Activated naive CD4-positive, alpha-beta T cell treated with anti-CD3 and anti-CD28 coated beads, Interleukin-2, amount 50 U/mL, for 16 hours (primary cell): ENCODE measurements around the gene ZBTB16.

Source experiments
- DNase-seq: peaks from one replicate; pipeline ENCODE4 v3.0.0-alpha.2; 2020

ZBTB16 gene

GRCh38 chr11:114109206-114110090, 49.9 kb downstream of the ZBTB16 start:
- DNase-seq = no peak

GRCh38 chr11:114110123-114110522, 50.6 kb downstream of the ZBTB16 start:
- DNase-seq = no peak

- DNase-seq = no peak
These were observed 51.7 kb downstream of the ZBTB16 start for GRCh38 chr11:114110952-114111947.

- no peak for DNase-seq
These were observed 56.0 kb downstream of the ZBTB16 start for GRCh38 chr11:114115451-114115928.

- no peak for DNase-seq
These were observed 56.8 kb downstream of the ZBTB16 start for GRCh38 chr11:114116357-114116756.

- DNase-seq = no peak
These were observed 57.3 kb downstream of the ZBTB16 start for GRCh38 chr11:114116800-114117199.

DNA sequence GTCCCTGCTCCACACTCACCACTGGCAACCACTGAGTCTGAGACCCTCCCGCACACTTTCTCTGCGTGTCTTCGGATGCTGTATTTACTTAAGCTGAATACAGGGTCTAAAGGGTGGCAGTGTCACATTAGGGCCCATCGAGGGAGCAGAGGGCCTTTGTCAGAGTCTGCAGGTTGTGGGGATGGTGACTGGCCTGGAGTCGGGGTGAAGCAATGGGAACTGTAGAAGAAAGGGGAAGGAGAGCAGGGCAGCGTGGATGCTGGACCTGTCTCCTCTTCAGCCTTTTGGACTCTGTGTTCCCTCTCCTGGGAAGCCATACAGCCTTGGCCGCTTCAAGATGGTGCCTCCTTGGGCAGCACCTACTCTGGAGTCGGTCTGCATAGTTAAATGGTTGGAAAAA, 61.1 kb downstream of the ZBTB16 start:
- DNase-seq = no peak

- DNase-seq = no peak
These were observed 61.6 kb downstream of the ZBTB16 start for GRCh38 chr11:114121138-114121537.

DNA sequence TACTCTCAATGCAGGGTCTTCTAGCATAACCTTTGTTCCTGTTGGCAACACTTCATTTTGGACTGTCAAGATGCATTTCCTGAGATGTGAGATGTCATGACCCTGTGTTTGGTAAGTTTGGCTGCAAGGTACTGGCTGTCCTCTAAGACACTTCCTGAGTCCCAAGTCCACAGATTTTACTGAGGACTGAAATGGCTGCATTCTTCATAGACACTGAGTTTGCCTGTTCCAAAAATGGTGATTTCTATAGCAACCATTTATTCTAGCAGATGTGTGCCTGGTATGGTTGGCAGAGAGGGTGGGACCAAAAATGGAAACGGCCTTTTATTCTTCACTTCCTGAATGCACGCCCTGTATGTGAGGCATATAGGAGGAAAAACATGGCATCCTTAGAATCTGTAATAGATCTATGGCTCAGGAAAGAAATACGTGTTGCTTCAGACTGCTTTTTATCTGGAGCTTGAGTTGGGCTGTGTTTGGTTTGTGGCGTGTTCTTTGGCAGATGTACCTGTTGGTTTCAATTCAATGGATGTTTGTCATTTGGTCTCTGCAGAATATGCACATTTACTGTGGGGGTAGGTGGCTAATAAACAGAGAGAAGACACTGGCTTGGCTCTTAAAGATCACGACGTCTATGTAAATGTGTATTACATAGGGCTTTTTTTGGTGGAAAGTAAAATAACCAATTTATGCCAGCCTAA, 62.4 kb downstream of the ZBTB16 start:
- DNase-seq = no peak

DNA sequence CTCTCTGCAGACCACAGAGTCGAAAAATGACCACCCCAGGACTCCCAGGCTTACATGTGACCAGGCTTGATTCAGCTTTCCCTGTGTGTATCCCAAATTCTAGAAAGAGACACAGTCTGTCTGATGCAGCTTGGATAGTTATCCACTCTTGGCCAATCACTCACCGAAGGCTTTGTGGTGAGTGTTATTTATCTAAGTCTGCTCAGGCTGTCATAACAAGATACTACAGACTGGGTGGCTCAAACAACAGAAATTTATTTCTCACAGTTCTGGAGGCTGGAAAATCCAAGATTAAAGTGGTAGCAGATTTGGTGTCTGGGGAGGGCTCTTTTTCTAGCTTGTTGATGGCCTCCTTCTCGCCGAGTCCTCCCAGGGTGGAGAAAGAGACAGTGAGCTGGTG, 63.2 kb downstream of the ZBTB16 start:
- no peak for DNase-seq

- DNase-seq = no peak
These were observed 64.3 kb downstream of the ZBTB16 start for GRCh38 chr11:114123692-114124330.

DNA sequence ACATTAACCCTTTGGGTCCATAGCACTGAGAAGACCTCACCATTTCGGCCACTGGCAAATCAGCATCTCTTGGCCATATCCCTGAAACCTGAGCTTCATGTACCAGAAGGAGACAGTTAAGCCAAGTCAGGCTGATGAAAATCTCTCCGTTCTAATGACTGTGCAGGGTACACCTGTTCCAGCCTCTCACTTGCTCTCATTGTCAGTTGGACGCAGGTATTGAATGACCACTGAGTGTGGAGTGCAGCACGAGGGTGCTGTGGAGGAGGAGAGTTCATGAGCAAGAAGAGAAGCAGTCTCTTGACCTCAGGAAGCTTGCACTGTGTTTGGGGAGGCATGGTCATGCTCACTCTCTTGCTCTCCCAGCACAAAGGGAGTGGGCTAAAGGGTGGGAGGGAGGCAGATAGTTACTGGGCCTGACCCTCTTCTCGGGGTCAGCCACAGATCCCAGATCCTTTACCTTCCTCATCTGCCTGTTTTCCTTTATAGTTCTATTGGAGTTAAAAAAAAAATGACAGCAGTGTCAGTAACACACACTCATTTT, 65.2 kb downstream of the ZBTB16 start:
- no peak for DNase-seq

- DNase-seq = no peak
These were observed 66.0 kb downstream of the ZBTB16 start for GRCh38 chr11:114125531-114125930.

DNA sequence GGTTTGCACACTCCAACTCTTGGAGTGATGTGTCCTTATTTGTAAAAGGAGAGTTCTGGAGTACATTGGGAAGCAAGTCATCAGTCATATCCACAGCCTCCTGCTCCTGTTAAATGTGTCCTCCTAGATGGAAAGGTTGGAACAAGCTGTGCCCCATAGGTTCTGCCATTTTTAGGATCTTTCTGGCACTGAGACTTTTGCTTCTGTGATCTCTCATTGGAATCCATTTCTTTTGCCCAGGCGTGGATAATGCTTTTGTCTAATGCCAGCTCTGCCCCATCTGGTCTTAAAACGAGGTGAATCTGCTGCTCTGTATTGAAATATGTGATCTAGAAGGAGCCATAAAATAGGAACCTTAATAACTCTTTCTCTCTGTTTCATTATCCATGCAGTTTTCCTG, 66.4 kb downstream of the ZBTB16 start:
- DNase-seq = no peak

GRCh38 chr11:114128399-114128798, 68.9 kb downstream of the ZBTB16 start:
- no peak for DNase-seq

- DNase-seq = no peak
These were observed 69.6 kb downstream of the ZBTB16 start for GRCh38 chr11:114129142-114129541.

DNA sequence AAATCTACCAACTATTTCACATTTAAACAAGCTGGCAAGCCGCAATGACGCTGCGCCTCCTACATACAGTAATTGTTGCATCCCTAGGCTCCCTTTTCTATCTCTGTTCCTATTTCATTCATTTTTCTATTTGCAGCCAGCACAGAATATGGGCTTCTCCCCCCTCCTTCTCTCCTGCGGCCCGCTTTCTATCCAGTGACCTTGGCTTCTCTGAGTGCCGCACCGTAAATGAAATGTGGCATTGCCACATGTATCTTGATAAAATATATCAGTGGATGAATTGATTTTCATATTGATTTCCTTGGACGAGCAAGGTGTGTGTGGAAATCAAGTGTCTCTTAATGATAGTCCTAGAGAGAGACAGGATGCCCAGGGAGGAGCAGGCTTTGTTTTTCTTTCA, 70.2 kb downstream of the ZBTB16 start:
- no peak for DNase-seq

DNA sequence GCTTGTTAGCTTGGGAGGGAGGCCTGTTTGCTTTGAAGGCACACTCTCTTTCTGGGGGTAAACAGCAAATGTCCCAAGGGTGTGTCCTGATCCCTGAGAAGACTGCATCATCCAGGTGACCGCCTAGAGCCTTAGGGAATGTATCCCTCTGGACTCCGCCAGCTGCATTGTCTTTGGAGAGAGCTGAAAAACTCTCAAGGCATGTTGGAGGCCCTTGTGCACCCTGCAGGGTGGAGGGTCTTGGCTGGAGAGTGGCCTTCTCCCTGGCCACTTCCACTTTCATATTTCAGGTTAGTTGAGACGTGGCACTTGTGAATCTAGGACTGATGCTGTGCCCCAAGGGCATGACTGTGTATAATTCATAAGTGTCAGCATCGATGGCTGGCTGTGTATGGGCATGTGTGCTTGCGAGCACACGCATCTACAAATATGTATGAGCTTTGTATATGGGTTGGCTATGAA, 70.6 kb downstream of the ZBTB16 start:
- no peak for DNase-seq

DNA sequence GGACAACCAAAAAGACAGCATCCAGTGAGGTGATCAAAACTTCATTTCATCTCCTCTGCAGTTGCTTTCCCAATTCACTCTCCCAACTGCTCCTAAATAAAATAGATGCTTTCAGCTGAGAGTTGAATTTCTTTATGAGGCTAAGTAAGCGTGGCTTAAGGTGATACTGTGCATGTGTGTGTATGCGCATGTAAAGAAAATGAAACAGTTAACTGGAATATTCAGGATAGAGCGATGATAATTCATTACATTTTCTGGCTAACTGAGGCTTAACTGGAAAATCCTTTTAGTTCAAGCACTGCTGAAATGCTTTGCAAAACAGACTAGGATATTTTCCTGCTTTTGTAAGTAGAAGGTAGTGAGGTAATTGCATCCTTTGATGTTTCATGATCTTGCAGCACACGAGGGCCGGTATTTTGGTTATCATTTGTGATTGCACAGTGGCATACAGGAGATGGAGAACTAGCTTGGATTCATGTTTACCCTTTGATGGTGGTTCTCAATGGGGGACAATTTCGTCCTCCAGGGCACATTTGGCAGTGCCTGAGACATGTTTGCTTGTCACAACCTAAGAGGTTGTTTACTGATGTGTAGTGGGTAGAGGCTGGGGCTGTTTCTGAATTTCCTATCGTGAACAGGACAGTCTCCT, 71.2 kb downstream of the ZBTB16 start:
- no peak for DNase-seq

DNA sequence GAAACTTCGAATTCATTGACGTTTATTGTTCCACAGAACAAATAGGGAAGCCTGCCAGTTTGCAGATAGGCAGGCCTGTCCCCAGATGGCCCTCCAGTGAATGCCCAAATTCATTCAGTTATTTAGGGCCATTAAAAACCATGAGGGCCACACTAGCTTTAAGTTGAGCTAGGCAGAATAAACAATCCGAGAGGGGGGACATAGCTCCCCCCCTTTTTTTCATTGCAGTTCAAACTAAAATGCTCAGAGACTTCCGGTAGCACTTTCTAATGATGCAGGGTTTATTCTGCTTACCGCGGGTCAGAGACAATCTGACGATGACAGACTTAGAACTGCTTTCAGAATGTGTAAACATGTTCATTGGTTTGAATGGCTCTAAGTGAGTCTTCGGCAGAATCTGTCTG, 72.0 kb downstream of the ZBTB16 start:
- DNase-seq = no peak

DNA sequence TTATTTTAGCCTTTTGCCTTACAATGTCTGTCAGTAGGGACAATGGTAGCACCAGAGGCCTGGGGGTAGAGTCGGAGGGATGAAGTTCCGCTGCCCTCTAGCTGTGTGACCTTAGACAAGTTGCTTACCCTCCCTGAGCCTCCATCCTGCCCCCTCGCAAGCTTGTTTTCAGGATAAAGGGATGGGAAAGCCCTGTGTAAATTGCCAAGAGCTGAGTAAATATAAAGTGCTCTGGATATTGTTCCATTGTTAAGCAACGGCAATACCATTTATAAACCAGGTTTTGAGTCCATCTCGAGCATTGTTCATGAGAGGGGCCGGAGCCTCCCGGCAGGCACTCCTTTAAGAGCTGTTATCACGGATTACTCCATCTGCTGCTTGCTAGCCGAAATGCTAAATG, 72.9 kb downstream of the ZBTB16 start:
- DNase-seq = no peak
